ENCODE results near the gene GUCA1A.
"Not testable (repeated sequence)": the region's sequence is repeated elsewhere in the genome, so short reads cannot be mapped to it uniquely, and the experiment has no call there.

Gene GUCA1A

GRCh38 chr6:42190554-42191183, 17.5 kb downstream of the GUCA1A start:
- Histone ChIP-seq H3K27me3 (ENCODE audit: insufficient read depth, insufficient read length) (no peaks in the 10 kb centered on the region), H3K4me1 (ENCODE audit: insufficient read depth, insufficient read length) (no peaks in the 10 kb centered on the region), H3K9me3 (ENCODE audit: insufficient read depth, low read length) (no peaks in the 10 kb centered on the region), H3K4me3 (ENCODE audit: insufficient read length, low read depth) (no peak overlapping the region), H3K36me3 (ENCODE audit: insufficient read depth, insufficient read length, low read length) (no peaks in the 10 kb centered on the region), H3K9ac (ENCODE audit: insufficient read length, low read depth) (no peak overlapping the region)
- TF ChIP-seq SUZ12 (IDR thresholded peaks at IDR 0.05; ENCODE audit: extremely low read depth, insufficient read depth, insufficient read length): no peak
- no peak for TF ChIP-seq YY1 (IDR thresholded peaks at IDR 0.05; ENCODE audit: insufficient read depth, insufficient read length)
- no peak for TF ChIP-seq ZNF274 (IDR thresholded peaks at IDR 0.05; ENCODE audit: low read depth, low read length)
- no peak for DNase-seq (ENCODE audit: low read depth, low spot score)

- H3K36me3 ChIP-seq (ENCODE audit: insufficient read depth, insufficient read length, low read length); H3K4me1 ChIP-seq (ENCODE audit: insufficient read depth, insufficient read length); H3K9me3 ChIP-seq (ENCODE audit: insufficient read depth, low read length); H3K27me3 ChIP-seq (ENCODE audit: insufficient read depth, insufficient read length); DNase-seq (ENCODE audit: low read depth, low spot score); H3K9ac ChIP-seq (ENCODE audit: insufficient read length, low read depth); H3K4me3 ChIP-seq (ENCODE audit: insufficient read length, low read depth): not testable (repeated sequence)
These were observed 19.2 kb downstream of the GUCA1A start for GRCh38 chr6:42192385-42192784.

- peak; percentile 28 for DNase-seq (ENCODE audit: low read depth, low spot score)
- H3K4me3 ChIP-seq (ENCODE audit: insufficient read length, low read depth): no peak overlapping the region
These were observed 20.3 kb downstream of the GUCA1A start for GRCh38 chr6:42193491-42193894.

GRCh38 chr6:42194056-42194455, 20.9 kb downstream of the GUCA1A start:
- Histone ChIP-seq H3K9me3 (ENCODE audit: insufficient read depth, low read length) (no peaks in the 10 kb centered on the region), H3K9ac (ENCODE audit: insufficient read length, low read depth) (no peak overlapping the region), H3K36me3 (ENCODE audit: insufficient read depth, insufficient read length, low read length) (no peaks in the 10 kb centered on the region), H3K27me3 (ENCODE audit: insufficient read depth, insufficient read length) (no peaks in the 10 kb centered on the region), H3K4me3 (ENCODE audit: insufficient read length, low read depth) (no peak overlapping the region), H3K4me1 (ENCODE audit: insufficient read depth, insufficient read length) (no peaks in the 10 kb centered on the region)
- DNase-seq (ENCODE audit: low read depth, low spot score): no peak
- TF ChIP-seq ZNF274 (IDR thresholded peaks at IDR 0.05; ENCODE audit: low read depth, low read length) (no peak), SUZ12 (IDR thresholded peaks at IDR 0.05; ENCODE audit: extremely low read depth, insufficient read depth, insufficient read length) (no peak), YY1 (IDR thresholded peaks at IDR 0.05; ENCODE audit: insufficient read depth, insufficient read length) (no peak)

More at GRCh38 chr6:42193491-42193894, 20.3 kb downstream of the GUCA1A start:
- no peaks in the 10 kb centered on the region for H3K36me3 ChIP-seq (ENCODE audit: insufficient read depth, insufficient read length, low read length)
- TF ChIP-seq SUZ12 (IDR thresholded peaks at IDR 0.05; ENCODE audit: extremely low read depth, insufficient read depth, insufficient read length) (no peak), ZNF274 (IDR thresholded peaks at IDR 0.05; ENCODE audit: low read depth, low read length) (no peak), YY1 (IDR thresholded peaks at IDR 0.05; ENCODE audit: insufficient read depth, insufficient read length) (no peak)
- no peaks in the 10 kb centered on the region for H3K9me3 ChIP-seq (ENCODE audit: insufficient read depth, low read length)
- H3K4me1 ChIP-seq (ENCODE audit: insufficient read depth, insufficient read length): no peaks in the 10 kb centered on the region
- no peaks in the 10 kb centered on the region for H3K27me3 ChIP-seq (ENCODE audit: insufficient read depth, insufficient read length)
- H3K9ac ChIP-seq (ENCODE audit: insufficient read length, low read depth): no peak overlapping the region

- no peaks in the 10 kb centered on the region for H3K36me3 ChIP-seq (ENCODE audit: insufficient read depth, insufficient read length, low read length)
- H3K4me1 ChIP-seq (ENCODE audit: insufficient read depth, insufficient read length): no peaks in the 10 kb centered on the region
- no peak overlapping the region for H3K4me3 ChIP-seq (ENCODE audit: insufficient read length, low read depth)
- DNase-seq (ENCODE audit: low read depth, low spot score): no peak
- no peaks in the 10 kb centered on the region for H3K27me3 ChIP-seq (ENCODE audit: insufficient read depth, insufficient read length)
- H3K9me3 ChIP-seq (ENCODE audit: insufficient read depth, low read length): no peaks in the 10 kb centered on the region
- no peak for TF ChIP-seq ZNF274 (IDR thresholded peaks at IDR 0.05; ENCODE audit: low read depth, low read length)
- no peak overlapping the region for H3K9ac ChIP-seq (ENCODE audit: insufficient read length, low read depth)
These were observed 22.3 kb downstream of the GUCA1A start for GRCh38 chr6:42195415-42195814.

GRCh38 chr6:42197555-42198362, 24.6 kb downstream of the GUCA1A start:
- H3K9me3 ChIP-seq (ENCODE audit: insufficient read depth, low read length): no peaks in the 10 kb centered on the region
- no peaks in the 10 kb centered on the region for H3K36me3 ChIP-seq (ENCODE audit: insufficient read depth, insufficient read length, low read length)
- H3K27me3 ChIP-seq (ENCODE audit: insufficient read depth, insufficient read length): no peaks in the 10 kb centered on the region
- H3K9ac ChIP-seq (ENCODE audit: insufficient read length, low read depth): no peak overlapping the region
- H3K4me3 ChIP-seq (ENCODE audit: insufficient read length, low read depth): no peak overlapping the region
- TF ChIP-seq ZNF274 (IDR thresholded peaks at IDR 0.05; ENCODE audit: low read depth, low read length): no peak
- TF ChIP-seq YY1 (IDR thresholded peaks at IDR 0.05; ENCODE audit: insufficient read depth, insufficient read length): no peak
- no peak for TF ChIP-seq SUZ12 (IDR thresholded peaks at IDR 0.05; ENCODE audit: extremely low read depth, insufficient read depth, insufficient read length)
- H3K4me1 ChIP-seq (ENCODE audit: insufficient read depth, insufficient read length): no peaks in the 10 kb centered on the region
- DNase-seq (ENCODE audit: low read depth, low spot score): no peak

GRCh38 chr6:42199106-42199981, 26.2 kb downstream of the GUCA1A start:
- Histone ChIP-seq H3K4me1 (ENCODE audit: insufficient read depth, insufficient read length) (no peaks in the 10 kb centered on the region), H3K4me3 (ENCODE audit: insufficient read length, low read depth) (no peak overlapping the region), H3K9me3 (ENCODE audit: insufficient read depth, low read length) (no peaks in the 10 kb centered on the region), H3K36me3 (ENCODE audit: insufficient read depth, insufficient read length, low read length) (no peaks in the 10 kb centered on the region), H3K9ac (ENCODE audit: insufficient read length, low read depth) (no peak overlapping the region), H3K27me3 (ENCODE audit: insufficient read depth, insufficient read length) (no peaks in the 10 kb centered on the region)
- DNase-seq (ENCODE audit: low read depth, low spot score): no peak
- TF ChIP-seq SUZ12 (IDR thresholded peaks at IDR 0.05; ENCODE audit: extremely low read depth, insufficient read depth, insufficient read length) (no peak), ZNF274 (IDR thresholded peaks at IDR 0.05; ENCODE audit: low read depth, low read length) (no peak), YY1 (IDR thresholded peaks at IDR 0.05; ENCODE audit: insufficient read depth, insufficient read length) (no peak)

Data from NT2/D1 (cell line).